CD4-positive, alpha-beta T cell treated with Interleukin-2 at 100 ng/mL for 4 hours (primary cell): ENCODE data around the gene PTPN14.
"Not testable (repeated sequence)": the region's sequence is repeated elsewhere in the genome, so short reads cannot be mapped to it uniquely, and the experiment has no call there.

Experiments
- DNase-seq: peaks from one replicate; pipeline ENCODE4 v3.0.0-alpha.2; 2020; ENCODE audit warnings: low spot score

The PTPN14 gene

GRCh38 chr1:214541206-214541605 is 10.2 kb downstream of the PTPN14 start:
- DNase-seq: no peak

- no peak for DNase-seq
Measured at GRCh38 chr1:214540324-214540723, 11.1 kb downstream of the PTPN14 start.

- DNase-seq: no peak
Measured at GRCh38 chr1:214538496-214538895, 12.9 kb downstream of the PTPN14 start.

- DNase-seq: no peak
Measured at GRCh38 chr1:214537872-214538473, 13.4 kb downstream of the PTPN14 start.

GRCh38 chr1:214537219-214537618 is 14.2 kb downstream of the PTPN14 start:
- DNase-seq: no peak

GRCh38 chr1:214532070-214532469 is 19.3 kb downstream of the PTPN14 start:
- DNase-seq: no peak

- no peak for DNase-seq
Measured at GRCh38 chr1:214525535-214526019, 25.8 kb downstream of the PTPN14 start.

GRCh38 chr1:214524824-214525223 is 26.6 kb downstream of the PTPN14 start:
- DNase-seq: no peak

- DNase-seq: no peak
Measured at GRCh38 chr1:214523124-214523824, 28.1 kb downstream of the PTPN14 start.

- not testable (repeated sequence) for DNase-seq
Measured at GRCh38 chr1:214521458-214521857, 29.9 kb downstream of the PTPN14 start.

GRCh38 chr1:214520544-214521165 is 30.7 kb downstream of the PTPN14 start:
- DNase-seq: no peak

GRCh38 chr1:214518361-214518760 is 33.0 kb downstream of the PTPN14 start:
- DNase-seq: no peak

GRCh38 chr1:214516434-214517326 is 34.7 kb downstream of the PTPN14 start:
- no peak for DNase-seq

GRCh38 chr1:214515544-214516433 is 35.6 kb downstream of the PTPN14 start:
- no peak for DNase-seq

GRCh38 chr1:214514819-214515383 is 36.5 kb downstream of the PTPN14 start:
- DNase-seq: no peak

- no peak for DNase-seq
Measured at GRCh38 chr1:214514032-214514818, 37.2 kb downstream of the PTPN14 start.

GRCh38 chr1:214513394-214513793 is 38.0 kb downstream of the PTPN14 start:
- DNase-seq: no peak

- DNase-seq: no peak
Measured at GRCh38 chr1:214511639-214511998, 39.8 kb downstream of the PTPN14 start.

GRCh38 chr1:214510914-214511638 is 40.3 kb downstream of the PTPN14 start:
- no peak for DNase-seq
